VCaP (cell line): ENCODE data around the gene CTSH.
A peak's percentile ranks its signal among the peaks of the same experiment; 100 is the strongest.

Experiments used
- H3K27ac ChIP-seq: fragments of 450-650 bp; 2 replicates; pipeline ENCODE4 v1.5.1; 2017
- CTCF ChIP-seq: fragments of 450-650 bp; conservative IDR thresholded peaks from 2 replicates; pipeline ENCODE4 v1.5.1; 2017; ENCODE audit warnings: mild to moderate bottlenecking, moderate library complexity

The CTSH gene

GRCh38 chr15:78930577-78931388 is 14.1 kb downstream of the CTSH start:
- TF ChIP-seq CTCF: no peak
- H3K27ac ChIP-seq: peak overlapping the region; percentile 93

GRCh38 chr15:78929536-78930264 is 15.1 kb downstream of the CTSH start:
- H3K27ac ChIP-seq: peak overlapping the region; percentile 93
- no peak for TF ChIP-seq CTCF

- H3K27ac ChIP-seq: peak overlapping the region; percentile 93
- TF ChIP-seq CTCF: no peak
Measured at GRCh38 chr15:78928616-78929093, 16.2 kb downstream of the CTSH start.

GRCh38 chr15:78928176-78928575 is 16.7 kb downstream of the CTSH start:
- peak overlapping the region; percentile 3; the same call in 1 of the 2 replicates for H3K27ac ChIP-seq

GRCh38 chr15:78927077-78927790 is 17.6 kb downstream of the CTSH start:
- TF ChIP-seq CTCF: no peak
- H3K27ac ChIP-seq: peak overlapping the region; percentile 3; the same call in 1 of the 2 replicates

- no peak for TF ChIP-seq CTCF
- peak overlapping the region; percentile 3; the same call in 1 of the 2 replicates for H3K27ac ChIP-seq
Measured at GRCh38 chr15:78925956-78926743, 18.7 kb downstream of the CTSH start.

GRCh38 chr15:78925076-78925624 is 19.7 kb downstream of the CTSH start:
- no peak overlapping the region for H3K27ac ChIP-seq
- no peak for TF ChIP-seq CTCF
